GM06990 (cell line): ENCODE measurements around the gene NT5E.
A peak's percentile ranks its signal among the peaks of the same experiment; 100 is the strongest.

Experiments
- DNase-seq: peaks from one replicate; pipeline ENCODE4 v3.0.0-alpha.2; 2011; ENCODE audit not compliant: insufficient read length; ENCODE audit errors: extremely low read depth
- H3K27me3 ChIP-seq: replicated peaks from 2 replicates; pipeline ENCODE4 v1.6.0; 2011; ENCODE audit warnings: low read length; ENCODE audit not compliant: control insufficient read depth, insufficient read depth
- H3K36me3 ChIP-seq: 2 replicates; pipeline ENCODE4 v1.5.1; 2011; ENCODE audit warnings: low read length; ENCODE audit not compliant: control insufficient read depth, insufficient read depth
- H3K4me3 ChIP-seq: replicated peaks from 2 replicates; pipeline ENCODE4 v1.5.1; 2011; ENCODE audit warnings: low read depth, mild to moderate bottlenecking, control low read depth, low read length
- CTCF ChIP-seq: IDR thresholded peaks from 2 replicates; pipeline ENCODE4 v1.5.1; 2011; ENCODE audit warnings: low read length, control low read depth, mild to moderate bottlenecking, inconsistent platforms; ENCODE audit not compliant: insufficient read depth, poor library complexity, severe bottlenecking

NT5E gene

GRCh38 chr6:85449818-85450759 is at the start of gene NT5E:
TSS of gene NT5E (plus strand) at chr6:85450083. CDS start at chr6:85450140, 57 bp downstream.
- no peaks in the 10 kb centered on the region for H3K27me3 ChIP-seq
- H3K36me3 ChIP-seq = no peaks in the 10 kb centered on the region
- peak; percentile 89 for DNase-seq
- H3K4me3 ChIP-seq = peak within 1 kb of the TSS; percentile 88
- peak; percentile 16 for TF ChIP-seq CTCF

GRCh38 chr6:85400331-85400730 is 49.6 kb upstream of the NT5E start:
- Histone ChIP-seq H3K4me3 (no peak overlapping the region), H3K27me3 (no peaks in the 10 kb centered on the region), H3K36me3 (no peaks in the 10 kb centered on the region)
- DNase-seq = no peak
- TF ChIP-seq CTCF = no peak

- DNase-seq = no peak
- no peaks in the 10 kb centered on the region for H3K27me3 ChIP-seq
- H3K4me3 ChIP-seq = no peak overlapping the region
- no peaks in the 10 kb centered on the region for H3K36me3 ChIP-seq
- TF ChIP-seq CTCF = no peak
These were observed 48.5 kb upstream of the NT5E start for GRCh38 chr6:85401186-85402021.

- H3K4me3 ChIP-seq = no peak overlapping the region
- DNase-seq = no peak
- H3K27me3 ChIP-seq = no peaks in the 10 kb centered on the region
- no peak for TF ChIP-seq CTCF
- H3K36me3 ChIP-seq = no peaks in the 10 kb centered on the region
These were observed 47.8 kb upstream of the NT5E start for GRCh38 chr6:85402071-85402470.

GRCh38 chr6:85402922-85403321 is 47.0 kb upstream of the NT5E start:
- Histone ChIP-seq H3K36me3 (no peaks in the 10 kb centered on the region), H3K4me3 (no peak overlapping the region), H3K27me3 (no peaks in the 10 kb centered on the region)
- no peak for TF ChIP-seq CTCF
- no peak for DNase-seq
